CD8-positive, alpha-beta memory T cell (primary cell): ENCODE results near the gene ARL6. TPM values are rescaled to one million over a fixed set of nuclear protein-coding genes. Genes with fewer than 3 reads are reported as not detected.
A peak's percentile ranks its signal among the peaks of the same experiment; 100 is the strongest.

Source experiments
- CTCF ChIA-PET: fragments of 350-600 bp; sonication (Branson Sonifier 250); formaldehyde crosslinking; loops from one replicate; lab custom pipeline; 2021; ENCODE audit warnings: antibody characterized with exemption; lab: Charles Lee
- POLR2A ChIA-PET: fragments of 350-600 bp; sonication (Branson Sonifier 250); formaldehyde crosslinking; loops from one replicate; lab custom pipeline; 2021; ENCODE audit warnings: antibody characterized with exemption; lab: Charles Lee
- DNase-seq, 5 donors: peaks; one replicate each; pipeline versions ENCODE4 v3.0.0 to v3.0.0-alpha.2; 2020 to 2022; ENCODE audit warnings: mixed read lengths in 1 of 5
- H3K27ac ChIP-seq: one replicate; pipeline ENCODE4 v1.7.0; 2013; ENCODE audit warnings: low read depth, mild to moderate bottlenecking, low read length, moderate library complexity
- H3K27me3 ChIP-seq: 2 replicates; pipeline ENCODE4 v1.7.0; 2013; ENCODE audit warnings: low read length, mild to moderate bottlenecking; ENCODE audit not compliant: insufficient read depth, poor library complexity, severe bottlenecking
- H3K36me3 ChIP-seq: 2 replicates; pipeline ENCODE4 v1.7.0; 2013; ENCODE audit warnings: mild to moderate bottlenecking, low read length, moderate library complexity; ENCODE audit not compliant: insufficient read depth
- H3K4me1 ChIP-seq: 2 replicates; pipeline ENCODE4 v1.7.0; 2013; ENCODE audit warnings: mild to moderate bottlenecking, low read length, moderate library complexity; ENCODE audit not compliant: insufficient read depth
- H3K4me3 ChIP-seq: 2 replicates; pipeline ENCODE4 v1.7.0; 2013; ENCODE audit warnings: mild to moderate bottlenecking, low read length
- H3K9me3 ChIP-seq: 2 replicates; pipeline ENCODE4 v1.7.0; 2013; ENCODE audit warnings: mild to moderate bottlenecking, low read length
- H3K27ac Mint-ChIP-seq, 8 donors: one replicate each; pipeline ENCODE4 v1.8.0; 2020 to 2021; ENCODE audit warnings: mixed read lengths in 8 of 8, mild to moderate bottlenecking in 6 of 8, inconsistent platforms in 3 of 8, moderate library complexity in 3 of 8
- H3K27me3 Mint-ChIP-seq, 2 donors: one replicate each; pipeline ENCODE4 v1.8.0; 2020 to 2021; ENCODE audit warnings: mixed read lengths in 2 of 2, mild to moderate bottlenecking in 1 of 2, moderate library complexity in 1 of 2
- H3K36me3 Mint-ChIP-seq, 3 donors: one replicate each; pipeline ENCODE4 v1.8.0; 2020 to 2021; ENCODE audit warnings: mixed read lengths in 3 of 3, inconsistent platforms in 1 of 3, mild to moderate bottlenecking in 1 of 3
- H3K4me1 Mint-ChIP-seq, 3 donors: one replicate each; pipeline ENCODE4 v1.8.0; 2020 to 2021; ENCODE audit warnings: mixed read lengths in 3 of 3, inconsistent platforms in 1 of 3, mild to moderate bottlenecking in 1 of 3
- H3K4me3 Mint-ChIP-seq, 7 donors: one replicate each; pipeline ENCODE4 v1.8.0; 2020 to 2021; ENCODE audit warnings: mixed read lengths in 7 of 7, mild to moderate bottlenecking in 6 of 7, moderate library complexity in 4 of 7, inconsistent platforms in 2 of 7
- H3K9me3 Mint-ChIP-seq, 5 donors: one replicate each; pipeline ENCODE4 v1.8.0; 2020 to 2022; ENCODE audit warnings: mixed read lengths in 5 of 5, mild to moderate bottlenecking in 3 of 5, moderate library complexity in 2 of 5, inconsistent platforms in 1 of 5
- polyA plus RNA-seq: library from polyadenylated mRNA; unstranded; fragments of 300-500 nt; fragmentation: Illumina TruSeq; gene quantifications from one replicate; pipeline ENCODE4 v1.2.3, GENCODE V29; 2021
- total RNA-seq, 2 experiments: library from RNA; stranded (reverse); gene quantifications; one replicate each; pipeline ENCODE4 v1.2.3, GENCODE V29; 2021

The ARL6 gene
- total and polyA plus RNA-seq, 3 experiments from 2014 or later: 3.5 to 10.2 (median 9.8) TPM

DNA sequence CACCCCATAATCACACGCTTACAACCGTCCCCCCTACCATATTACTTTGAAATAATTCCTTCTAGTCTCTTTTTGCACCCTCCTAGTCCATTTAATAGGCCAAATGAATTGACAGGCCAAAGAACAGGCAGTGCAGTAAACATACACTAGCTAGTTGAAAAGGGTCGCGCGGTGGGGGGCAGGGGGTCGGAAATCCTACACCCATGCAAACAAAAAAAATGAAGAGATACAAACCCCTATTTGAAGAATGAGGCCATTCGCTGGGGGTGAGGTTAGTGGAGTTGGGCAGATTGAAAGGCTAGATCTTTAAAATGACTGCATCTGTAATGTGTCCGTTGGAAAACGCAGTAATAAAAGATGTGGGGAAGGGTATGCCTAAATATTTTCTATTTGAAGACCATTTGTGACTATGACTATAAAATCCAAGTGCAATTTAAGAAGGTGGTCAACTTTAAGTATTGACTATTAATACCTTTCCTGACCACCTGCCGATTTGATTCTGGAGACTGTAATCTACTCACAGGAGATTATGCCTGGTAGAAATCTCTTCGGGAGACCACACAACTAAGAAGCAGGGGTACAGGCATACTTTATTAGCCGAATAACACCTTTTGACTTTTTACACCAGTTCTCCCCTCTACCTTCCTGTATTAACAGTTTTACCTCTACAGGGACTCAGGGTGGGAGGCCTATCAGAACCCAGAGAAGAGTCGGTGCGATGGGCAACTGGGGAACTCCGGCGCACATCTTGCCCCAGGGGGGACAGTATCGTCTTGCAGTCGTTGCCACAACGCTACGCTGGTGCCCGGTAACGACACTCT is 762 bp upstream of the ARL6 start:
- Histone ChIP-seq H3K4me3 (peak overlapping the region; percentile 98), H3K27ac (peak overlapping the region; percentile 75), H3K4me1 (peaks cover 17% of the 10 kb centered on the region), H3K27me3 (no peaks in the 10 kb centered on the region), H3K9me3 (no peaks in the 10 kb centered on the region), H3K36me3 (no peaks in the 10 kb centered on the region)
- peaks cover 0 to 9% (median 2%) of the 10 kb centered on the region in 3 donors for H3K36me3 Mint-ChIP-seq
- ChIA-PET CTCF (interaction anchor here (0.8 to 1.5 kb wide), 3 partner anchors 28 to 276 kb away, joined by 3 read pairs; no protein-coding TSS in a partner anchor), POLR2A (interaction anchor here (0.6 kb wide), 1 partner anchor 25 kb away, joined by 3 read pairs; no protein-coding TSS in a partner anchor)
- H3K27me3 Mint-ChIP-seq: no peaks in the 10 kb centered on the region
- H3K27ac Mint-ChIP-seq: peak overlapping the region; percentile 79 to 99 (median 96)
- no peaks in the 10 kb centered on the region for H3K9me3 Mint-ChIP-seq
- peak overlapping the region; percentile 95 to 100 (median 97) for H3K4me3 Mint-ChIP-seq
- H3K4me1 Mint-ChIP-seq: peaks cover 21 to 42% (median 37%) of the 10 kb centered on the region in 3 donors
- DNase-seq: no peak

DNA sequence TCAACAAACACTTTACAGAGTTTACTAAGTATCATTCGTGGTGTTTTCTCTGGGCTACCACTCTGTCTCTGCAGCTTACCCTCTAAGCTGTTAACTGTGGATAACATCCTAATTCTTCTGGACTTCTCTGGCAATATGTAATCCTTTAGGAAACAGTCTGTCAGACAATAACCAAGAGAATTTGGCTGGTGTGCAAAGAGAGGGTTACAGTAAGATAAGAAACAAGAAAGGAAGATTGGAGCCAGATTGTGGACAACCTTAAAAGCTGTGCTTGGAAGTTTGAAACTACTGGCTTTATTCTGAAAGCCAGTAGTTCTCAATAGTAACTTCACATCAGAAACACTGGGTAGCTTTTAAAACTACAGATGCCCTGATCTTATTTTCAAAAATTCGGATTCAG is 778 bp downstream of the ARL6 start:
- H3K27me3 Mint-ChIP-seq: no peaks in the 10 kb centered on the region
- POLR2A ChIA-PET: no interaction called here
- no peaks in the 10 kb centered on the region for H3K9me3 Mint-ChIP-seq
- no peaks in the 10 kb centered on the region for H3K36me3 ChIP-seq
- peaks cover 5 to 21% (median 8%) of the 10 kb centered on the region in 3 donors for H3K36me3 Mint-ChIP-seq
- H3K4me1 ChIP-seq: peaks cover 17% of the 10 kb centered on the region
- no peak overlapping the region for H3K27ac ChIP-seq
- DNase-seq: no peak
- H3K4me1 Mint-ChIP-seq: peaks cover 21 to 44% (median 38%) of the 10 kb centered on the region in 3 donors
- peak overlapping the region; percentile 98 for H3K4me3 ChIP-seq
- H3K27ac Mint-ChIP-seq: peak overlapping the region in 6 of 8 donors; percentile 18 to 98 (median 95)
- H3K9me3 ChIP-seq: no peaks in the 10 kb centered on the region
- no peaks in the 10 kb centered on the region for H3K27me3 ChIP-seq
- H3K4me3 Mint-ChIP-seq: peak overlapping the region; percentile 95 to 100 (median 97)
- CTCF ChIA-PET: no interaction called here

DNA sequence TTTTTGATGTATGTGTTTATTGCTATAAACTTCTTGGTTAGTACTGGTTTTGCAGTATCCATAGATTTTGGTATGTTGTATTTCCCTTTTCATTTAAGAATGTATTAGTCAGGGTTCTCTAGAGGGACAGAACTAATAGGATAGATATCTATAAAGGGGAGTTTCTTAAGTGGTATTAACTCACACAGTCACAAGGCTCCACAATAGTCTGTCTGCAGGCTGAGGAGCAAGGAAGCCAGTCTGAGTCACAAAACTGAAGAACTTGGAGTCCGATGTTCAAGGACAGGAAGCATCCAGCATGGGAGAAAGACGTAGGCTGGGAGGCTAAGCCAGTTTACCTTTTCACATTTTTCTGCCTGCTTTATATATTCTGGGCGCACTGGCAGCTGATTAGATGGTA is 8.4 kb downstream of the ARL6 start:
- H3K36me3 ChIP-seq: no peaks in the 10 kb centered on the region
- Mint-ChIP-seq H3K27ac (no peak overlapping the region), H3K4me3 (no peak overlapping the region), H3K27me3 (no peaks in the 10 kb centered on the region), H3K36me3 (peaks cover 26 to 52% (median 47%) of the 10 kb centered on the region in 3 donors), H3K9me3 (no peaks in the 10 kb centered on the region), H3K4me1 (peaks cover 0 to 11% (median 4%) of the 10 kb centered on the region in 3 donors)
- no peaks in the 10 kb centered on the region for H3K4me1 ChIP-seq
- H3K4me3 ChIP-seq: no peak overlapping the region
- no peaks in the 10 kb centered on the region for H3K27me3 ChIP-seq
- no peak overlapping the region for H3K27ac ChIP-seq
- POLR2A ChIA-PET: no interaction called here
- CTCF ChIA-PET: no interaction called here
- H3K9me3 ChIP-seq: no peaks in the 10 kb centered on the region
- no peak for DNase-seq

DNA sequence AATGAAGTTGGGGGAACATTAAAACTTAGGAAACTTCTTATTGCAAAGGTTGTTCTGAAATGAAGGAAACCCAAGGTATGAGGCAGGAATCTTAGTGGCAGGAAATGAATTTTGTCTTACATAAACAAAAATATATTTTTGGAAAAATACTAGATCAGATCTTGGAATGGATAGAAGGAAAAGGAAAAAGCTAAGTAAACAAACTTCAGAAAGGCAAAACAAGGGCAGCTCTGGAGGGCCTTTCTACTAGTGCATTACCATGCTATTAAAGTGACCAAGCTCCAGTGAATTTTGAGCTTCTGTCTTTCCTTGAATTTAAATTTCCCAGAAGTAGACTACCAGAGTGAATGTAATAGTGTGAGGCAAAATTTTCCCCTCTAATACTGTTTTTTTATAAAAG is 13.6 kb downstream of the ARL6 start:
- Mint-ChIP-seq H3K27me3 (no peaks in the 10 kb centered on the region), H3K36me3 (peaks cover 12 to 31% (median 20%) of the 10 kb centered on the region in 3 donors), H3K9me3 (no peaks in the 10 kb centered on the region), H3K27ac (no peak overlapping the region), H3K4me3 (no peak overlapping the region), H3K4me1 (peaks cover 0 to 7% (median 0%) of the 10 kb centered on the region in 3 donors)
- POLR2A ChIA-PET: no interaction called here
- no peak for DNase-seq
- no peaks in the 10 kb centered on the region for H3K36me3 ChIP-seq
- CTCF ChIA-PET: no interaction called here
- no peaks in the 10 kb centered on the region for H3K9me3 ChIP-seq
- H3K27ac ChIP-seq: no peak overlapping the region
- no peaks in the 10 kb centered on the region for H3K27me3 ChIP-seq
- H3K4me1 ChIP-seq: no peaks in the 10 kb centered on the region
- H3K4me3 ChIP-seq: no peak overlapping the region

DNA sequence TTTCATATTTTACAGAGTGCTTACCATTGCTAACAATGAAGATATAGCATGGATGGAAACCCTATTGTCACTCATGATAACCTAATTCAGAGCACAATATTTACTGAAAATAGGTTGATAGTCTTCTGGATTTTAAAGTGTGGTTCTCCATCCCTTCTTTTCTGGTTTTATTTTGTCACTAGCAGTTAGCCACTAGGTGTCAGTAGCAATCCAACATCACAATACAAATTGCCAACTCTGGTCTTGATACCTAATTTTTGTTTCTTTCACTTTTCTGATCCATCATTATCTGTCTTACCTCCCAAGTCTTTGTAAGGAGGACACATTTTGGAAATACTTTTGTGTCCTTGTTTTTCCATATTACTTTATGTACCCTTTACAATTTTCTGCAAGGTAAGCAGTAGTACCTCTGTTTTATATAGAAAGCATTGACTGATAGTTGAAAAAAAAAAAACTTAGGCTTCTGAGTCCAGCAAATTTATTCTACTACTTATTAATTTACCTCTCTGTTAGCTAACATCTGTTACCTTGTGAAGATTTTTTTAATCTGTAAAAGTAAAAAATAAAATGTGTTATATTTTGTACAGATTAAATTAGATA is 29.0 kb downstream of the ARL6 start:
- H3K4me3 ChIP-seq: no peak overlapping the region
- POLR2A ChIA-PET: no interaction called here
- H3K27ac Mint-ChIP-seq: no peak overlapping the region
- H3K36me3 ChIP-seq: no peaks in the 10 kb centered on the region
- H3K9me3 Mint-ChIP-seq: no peaks in the 10 kb centered on the region
- H3K27me3 Mint-ChIP-seq: no peaks in the 10 kb centered on the region
- peaks cover 0 to 4% (median 4%) of the 10 kb centered on the region in 3 donors for H3K36me3 Mint-ChIP-seq
- CTCF ChIA-PET: interaction anchor here (0.7 to 3.8 kb wide), 5 partner anchors 28 to 230 kb away, joined by 5 to 26 read pairs (median 8); partner anchors contain the start of gene CRYBG3
- H3K4me1 Mint-ChIP-seq: no peaks in the 10 kb centered on the region
- H3K27me3 ChIP-seq: no peaks in the 10 kb centered on the region
- no peaks in the 10 kb centered on the region for H3K4me1 ChIP-seq
- peak in 2 of 5 donors; percentile 46 to 51 for DNase-seq
- H3K9me3 ChIP-seq: no peaks in the 10 kb centered on the region
- no peak overlapping the region for H3K27ac ChIP-seq
- no peak overlapping the region for H3K4me3 Mint-ChIP-seq

DNA sequence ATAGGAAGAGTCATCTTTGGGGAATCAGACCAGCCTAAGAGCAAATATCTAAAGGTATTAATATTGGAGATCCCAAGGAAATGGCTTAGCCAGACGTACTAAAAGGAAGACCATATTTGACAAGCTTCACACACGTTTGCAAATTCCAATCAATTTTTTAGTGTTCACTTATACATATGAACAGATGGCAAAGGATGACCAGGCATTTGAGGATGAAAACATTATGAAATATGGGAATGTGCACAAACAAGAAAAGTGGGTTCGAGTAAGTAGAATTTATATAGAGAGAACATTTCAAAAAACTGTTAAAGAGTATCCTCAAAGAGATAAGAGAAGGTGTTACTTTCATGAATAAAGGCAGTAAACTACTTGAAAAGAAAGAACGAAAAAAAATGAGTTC is 31.4 kb downstream of the ARL6 start:
- Mint-ChIP-seq H3K36me3 (peaks cover 0 to 5% (median 2%) of the 10 kb centered on the region in 3 donors), H3K27me3 (no peaks in the 10 kb centered on the region), H3K27ac (no peak overlapping the region), H3K9me3 (no peaks in the 10 kb centered on the region), H3K4me3 (no peak overlapping the region), H3K4me1 (no peaks in the 10 kb centered on the region)
- CTCF ChIA-PET: interaction anchor here (2.6 to 3.8 kb wide), 3 partner anchors 175 to 228 kb away, joined by 7 to 26 read pairs (median 14); no protein-coding TSS in a partner anchor
- POLR2A ChIA-PET: no interaction called here
- no peak overlapping the region for H3K4me3 ChIP-seq
- no peaks in the 10 kb centered on the region for H3K4me1 ChIP-seq
- H3K36me3 ChIP-seq: no peaks in the 10 kb centered on the region
- no peaks in the 10 kb centered on the region for H3K27me3 ChIP-seq
- no peak for DNase-seq
- no peak overlapping the region for H3K27ac ChIP-seq
- no peaks in the 10 kb centered on the region for H3K9me3 ChIP-seq

DNA sequence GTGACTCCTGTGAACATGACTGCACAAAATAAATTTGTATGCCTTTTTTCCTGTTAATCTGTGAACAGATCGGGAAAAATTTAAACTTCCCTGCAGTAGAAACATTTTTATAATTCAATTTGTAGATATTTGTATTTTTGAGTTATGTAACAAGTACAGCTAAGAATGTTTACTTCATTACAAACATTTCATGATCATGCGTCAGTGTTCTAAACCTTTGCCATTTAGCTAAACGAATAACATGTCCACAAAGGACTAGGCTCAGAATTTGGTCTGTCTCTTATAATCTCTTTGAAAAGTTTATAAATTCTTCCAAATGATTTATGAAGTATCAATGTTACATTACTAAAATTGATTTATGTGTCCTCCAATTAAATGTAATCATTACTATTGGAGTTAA is 39.9 kb downstream of the ARL6 start:
- ChIA-PET CTCF (interaction anchor here (1.7 kb wide), 1 partner anchor 235 kb away, joined by 3 read pairs; no protein-coding TSS in a partner anchor), POLR2A (no interaction called here)
- no peaks in the 10 kb centered on the region for H3K27me3 ChIP-seq
- H3K36me3 Mint-ChIP-seq: peaks cover 0 to 4% (median 0%) of the 10 kb centered on the region in 3 donors
- no peaks in the 10 kb centered on the region for H3K9me3 Mint-ChIP-seq
- H3K9me3 ChIP-seq: no peaks in the 10 kb centered on the region
- no peak for DNase-seq
- no peaks in the 10 kb centered on the region for H3K36me3 ChIP-seq
- no peak overlapping the region for H3K4me3 Mint-ChIP-seq
- no peak overlapping the region for H3K27ac Mint-ChIP-seq
- no peak overlapping the region for H3K27ac ChIP-seq
- no peaks in the 10 kb centered on the region for H3K27me3 Mint-ChIP-seq
- H3K4me1 Mint-ChIP-seq: no peaks in the 10 kb centered on the region
- no peaks in the 10 kb centered on the region for H3K4me1 ChIP-seq
- no peak overlapping the region for H3K4me3 ChIP-seq
